Neuron (in vitro differentiated cells): Measurements from ENCODE around the gene KRTAP2-1.
"Not testable (repeated sequence)": the region's sequence is repeated elsewhere in the genome, so short reads cannot be mapped to it uniquely, and the experiment has no call there.

Experiments
- H2AFZ ChIP-seq: one replicate; pipeline ENCODE4 v1.6.1; 2013; ENCODE audit warnings: low read depth, mild to moderate bottlenecking, inconsistent platforms, low read length, moderate library complexity
- H3K27me3 ChIP-seq: one replicate; pipeline ENCODE4 v1.6.1; 2013; ENCODE audit warnings: low read length; ENCODE audit not compliant: insufficient read depth
- H3K36me3 ChIP-seq: one replicate; pipeline ENCODE4 v1.6.1; 2013; ENCODE audit warnings: low read length; ENCODE audit not compliant: insufficient read depth
- H3K4me1 ChIP-seq: one replicate; pipeline ENCODE4 v1.6.1; 2013; ENCODE audit warnings: low read length; ENCODE audit not compliant: insufficient read depth
- H3K4me3 ChIP-seq: 2 replicates; pipeline ENCODE4 v1.5.1; 2013; ENCODE audit warnings: mild to moderate bottlenecking, low read length, moderate library complexity
- H3K9me3 ChIP-seq: one replicate; pipeline ENCODE4 v1.6.1; 2013; ENCODE audit warnings: low read length

Gene KRTAP2-1

DNA sequence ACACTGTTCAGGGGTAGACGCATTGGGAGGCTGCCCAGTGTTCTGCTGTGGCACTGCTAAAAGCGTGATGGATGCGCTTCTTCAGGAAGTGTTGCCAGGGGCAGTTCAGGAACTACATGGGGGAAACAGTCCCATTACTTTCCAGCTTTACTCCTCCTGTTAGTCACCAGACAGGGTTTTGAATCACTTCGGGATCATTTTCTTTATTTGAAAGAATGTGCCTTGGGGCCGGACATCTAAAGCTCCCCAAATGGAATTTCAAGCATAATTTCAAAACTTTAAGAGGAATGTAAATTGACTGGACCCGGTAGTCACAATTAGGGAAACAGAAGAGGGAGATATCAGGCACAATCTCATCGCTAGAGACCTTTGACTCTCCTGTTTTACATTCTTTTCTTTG lies 1.3 kb upstream of the KRTAP2-1 start:
- no peaks in the 10 kb centered on the region for H3K27me3 ChIP-seq
- H3K4me3 ChIP-seq: no peak overlapping the region
- H3K4me1 ChIP-seq: no peaks in the 10 kb centered on the region
- no peaks in the 10 kb centered on the region for H3K36me3 ChIP-seq
- H3K9me3 ChIP-seq: no peaks in the 10 kb centered on the region
- no peak overlapping the region for H2AFZ ChIP-seq

- H3K4me1 ChIP-seq: no peaks in the 10 kb centered on the region
- no peaks in the 10 kb centered on the region for H3K9me3 ChIP-seq
- no peaks in the 10 kb centered on the region for H3K36me3 ChIP-seq
- no peak overlapping the region for H3K4me3 ChIP-seq
- no peak overlapping the region for H2AFZ ChIP-seq
- no peaks in the 10 kb centered on the region for H3K27me3 ChIP-seq
These were observed 4.2 kb downstream of the KRTAP2-1 start for GRCh38 chr17:41042953-41043352.

DNA sequence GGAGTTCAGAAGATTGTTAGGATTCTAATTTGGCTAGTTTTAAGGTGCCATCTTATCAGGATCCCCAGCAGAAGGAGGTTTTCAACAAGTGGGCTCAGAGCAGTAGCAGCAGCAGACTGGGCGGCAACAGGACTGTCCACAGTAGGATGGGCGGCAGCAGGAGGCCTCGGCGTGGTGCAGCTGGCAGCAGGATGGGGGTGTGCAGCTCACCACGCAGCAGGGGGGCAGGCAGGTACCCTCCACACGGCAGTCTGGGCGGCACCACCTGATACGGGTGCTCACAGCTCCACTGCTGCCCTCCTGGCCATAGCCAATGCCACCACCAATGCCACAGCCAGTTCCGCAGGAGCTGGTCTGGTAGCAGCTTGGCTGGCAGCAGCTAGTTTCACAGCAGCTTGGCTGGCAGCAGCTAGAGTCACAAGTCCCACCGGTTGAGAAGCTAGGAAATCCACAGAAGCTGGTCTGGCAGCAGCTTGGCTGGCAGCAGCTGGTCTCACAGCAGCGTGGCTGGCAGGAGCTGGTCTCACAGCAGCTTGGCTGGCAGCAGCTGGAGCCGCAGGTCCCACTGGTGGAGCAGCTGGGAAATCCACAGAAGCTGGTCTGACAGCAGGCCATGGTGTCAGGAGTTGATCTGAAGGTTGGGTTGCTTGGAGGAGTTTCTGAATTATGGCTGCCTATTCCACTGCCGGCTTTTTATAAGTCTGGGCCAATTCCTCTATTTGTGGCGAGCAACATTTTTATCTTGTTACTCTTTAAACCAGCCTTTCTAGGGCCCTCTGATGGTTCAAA lies 6.1 kb downstream of the KRTAP2-1 start, which contains the start of gene KRTAP1-1:
Gene KRTAP1-1 (minus strand): TSS at position 668 of the 789 bp plus-strand sequence. CDS start 53 bp downstream, at position 615.
- H3K4me3 ChIP-seq, H3K27me3 ChIP-seq, H3K9me3 ChIP-seq, H3K36me3 ChIP-seq, H3K4me1 ChIP-seq, H2AFZ ChIP-seq: not testable (repeated sequence)

DNA sequence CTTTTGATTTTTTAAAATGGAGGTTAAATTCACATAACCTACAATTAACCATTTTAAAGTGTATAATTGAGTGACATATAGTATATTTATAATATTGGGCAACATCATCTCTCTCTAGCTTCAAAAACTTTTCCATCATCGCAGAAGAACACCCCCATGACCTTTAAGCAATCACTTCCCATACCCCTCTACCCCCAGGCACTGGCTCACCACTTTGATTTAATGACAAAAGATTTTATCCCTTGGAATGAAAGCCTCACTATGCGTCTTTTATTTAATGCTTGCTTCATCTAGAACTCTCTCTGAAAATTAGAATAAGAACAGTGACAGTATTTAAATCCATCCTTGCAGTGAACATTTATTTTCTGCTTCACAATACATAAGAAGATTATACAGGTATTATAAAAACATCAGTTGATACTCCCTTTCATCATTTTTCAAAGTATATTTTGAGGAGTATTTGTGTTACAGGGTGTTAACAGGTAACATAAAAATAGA lies 9.2 kb downstream of the KRTAP2-1 start:
- Histone ChIP-seq H3K4me1 (no peaks in the 10 kb centered on the region), H3K36me3 (no peaks in the 10 kb centered on the region), H3K9me3 (no peaks in the 10 kb centered on the region), H3K27me3 (no peaks in the 10 kb centered on the region), H2AFZ (no peak overlapping the region), H3K4me3 (no peak overlapping the region)

GRCh38 chr17:41034346-41034935 lies 12.7 kb downstream of the KRTAP2-1 start, which contains the start of gene KRTAP1-3:
KRTAP1-3 (minus strand) TSS chr17:41034874; CDS start chr17:41034821, 53 bp downstream.
- not testable (repeated sequence) for H3K36me3 ChIP-seq, H3K4me1 ChIP-seq, H3K4me3 ChIP-seq, H2AFZ ChIP-seq, H3K27me3 ChIP-seq, H3K9me3 ChIP-seq

GRCh38 chr17:41029633-41030245 lies 17.4 kb downstream of the KRTAP2-1 start, which contains the start of gene KRTAP1-4:
KRTAP1-4 (minus strand) TSS chr17:41030195; CDS start chr17:41030078, 117 bp downstream.
- no peaks in the 10 kb centered on the region for H3K36me3 ChIP-seq
- no peak within 1 kb of the TSS for H3K4me3 ChIP-seq
- no peaks in the 10 kb centered on the region for H3K9me3 ChIP-seq
- H2AFZ ChIP-seq: no peak within 1 kb of the TSS
- no peaks in the 10 kb centered on the region for H3K4me1 ChIP-seq
- H3K27me3 ChIP-seq: peaks cover 2% of the 10 kb centered on the region

- peaks cover 2% of the 10 kb centered on the region for H3K27me3 ChIP-seq
- no peak within 1 kb of the TSS for H3K4me3 ChIP-seq
- no peaks in the 10 kb centered on the region for H3K36me3 ChIP-seq
- no peaks in the 10 kb centered on the region for H3K9me3 ChIP-seq
- H2AFZ ChIP-seq: no peak within 1 kb of the TSS
- H3K4me1 ChIP-seq: no peaks in the 10 kb centered on the region
These were observed 20.2 kb downstream of the KRTAP2-1 start, which contains the start of gene KRTAP1-5 for GRCh38 chr17:41026715-41027471. KRTAP1-5 (minus strand) TSS chr17:41027208; CDS start chr17:41027155, 53 bp downstream.

- Histone ChIP-seq H3K9me3 (no peaks in the 10 kb centered on the region), H3K27me3 (peaks cover 2% of the 10 kb centered on the region), H3K36me3 (no peaks in the 10 kb centered on the region), H3K4me1 (no peaks in the 10 kb centered on the region), H3K4me3 (no peak overlapping the region), H2AFZ (no peak overlapping the region)
These were observed 22.4 kb downstream of the KRTAP2-1 start for GRCh38 chr17:41024697-41025096.

- H3K4me1 ChIP-seq: no peaks in the 10 kb centered on the region
- peaks cover 4% of the 10 kb centered on the region for H3K27me3 ChIP-seq
- no peak overlapping the region for H2AFZ ChIP-seq
- no peaks in the 10 kb centered on the region for H3K9me3 ChIP-seq
- H3K36me3 ChIP-seq: no peaks in the 10 kb centered on the region
- H3K4me3 ChIP-seq: no peak overlapping the region
These were observed 26.8 kb downstream of the KRTAP2-1 start for GRCh38 chr17:41020336-41020735.

DNA sequence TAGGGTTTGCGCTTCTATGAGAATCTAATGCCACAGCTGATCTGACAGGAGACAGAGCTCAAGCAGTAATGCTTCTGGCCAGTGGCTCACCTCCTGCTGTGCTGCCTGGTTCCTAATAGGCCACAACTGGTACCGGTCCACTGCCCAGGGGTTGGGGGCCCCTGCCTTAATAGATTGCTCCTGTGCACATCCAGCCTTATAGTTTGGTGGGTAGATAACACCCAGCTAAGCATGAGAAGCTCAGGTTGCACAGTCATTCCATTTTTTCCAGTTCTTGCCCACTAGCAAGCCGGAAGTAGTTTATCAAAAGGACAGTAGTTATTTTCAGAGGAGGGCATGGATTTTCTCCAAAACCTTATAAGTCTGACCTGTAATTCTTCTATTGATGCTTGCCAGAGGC lies 27.7 kb downstream of the KRTAP2-1 start:
- Histone ChIP-seq H3K27me3 (peaks cover 2% of the 10 kb centered on the region), H3K4me1 (no peaks in the 10 kb centered on the region), H2AFZ (no peak overlapping the region), H3K9me3 (no peaks in the 10 kb centered on the region), H3K4me3 (no peak overlapping the region), H3K36me3 (no peaks in the 10 kb centered on the region)

GRCh38 chr17:41018541-41018940 lies 28.6 kb downstream of the KRTAP2-1 start:
- no peak overlapping the region for H2AFZ ChIP-seq
- H3K4me1 ChIP-seq: no peaks in the 10 kb centered on the region
- no peaks in the 10 kb centered on the region for H3K36me3 ChIP-seq
- no peak overlapping the region for H3K4me3 ChIP-seq
- peaks cover 2% of the 10 kb centered on the region for H3K27me3 ChIP-seq
- no peaks in the 10 kb centered on the region for H3K9me3 ChIP-seq

GRCh38 chr17:41016578-41017215 lies 30.4 kb downstream of the KRTAP2-1 start:
- no peak overlapping the region for H3K4me3 ChIP-seq
- H3K9me3 ChIP-seq: no peaks in the 10 kb centered on the region
- H3K27me3 ChIP-seq: peaks cover 2% of the 10 kb centered on the region
- no peak overlapping the region for H2AFZ ChIP-seq
- H3K36me3 ChIP-seq: no peaks in the 10 kb centered on the region
- H3K4me1 ChIP-seq: no peaks in the 10 kb centered on the region
